K562 (cell line): ENCODE data around the gene PODNL1. TPM values are rescaled to one million over a fixed set of nuclear protein-coding genes. Genes with fewer than 3 reads are reported as not detected.

Experiments
- ATAC-seq: fragments of 200-7000 bp; cut with Tn5 transposase; 3 replicates; pipeline ENCODE4 v1.9.1; 2020; ENCODE audit warnings: moderate library complexity
- BruUV-seq: library from RNA; stranded (reverse); fragments of 400-500 nt; replicated peaks from 2 replicates; lab custom pipeline; 2021; lab: Mats Ljungman, UMichigan
- CTCF ChIA-PET: fragments of 300-600 bp; formaldehyde crosslinking; extraction: SDS; loops from one replicate; lab custom pipeline; 2021; ENCODE audit warnings: low intra/inter-chr PET ratio; lab: Yijun Ruan, JAX
- POLR2A ChIA-PET: fragments of 300-600, 350-650 bp; sonication (Branson Sonifier 250); formaldehyde crosslinking; extraction: SDS; loops from one replicate; lab custom pipeline; 2021; ENCODE audit warnings: antibody characterized with exemption, inconsistent platforms; lab: Yijun Ruan, JAX
- DNase-seq, 4 experiments: peaks; one replicate each; pipeline versions ENCODE4 v3.0.0 to v3.0.0-alpha.2; 2011 to 2018; ENCODE audit warnings: low spot score in 3 of 4, mixed read lengths in 3 of 4; ENCODE audit errors: extremely low read depth in 1 of 4
- FAIRE-seq: peaks from 2 replicates; lab custom pipeline; 2011; peaks lifted over from hg19 to GRCh38; lab: Jason Lieb, UNC
- H2AFZ ChIP-seq: 2 replicates; pipeline ENCODE4 v1.6.0; 2011; ENCODE audit warnings: low read depth, low read length, control low read depth, inconsistent platforms
- H3K27ac ChIP-seq: fragments of 200-600 bp; 3 replicates; pipeline ENCODE4 v1.8.0; 2011; ENCODE audit warnings: low read depth, mild to moderate bottlenecking, control low read depth, inconsistent platforms, low read length, moderate library complexity, mixed read lengths; ENCODE audit errors: extremely low read depth
- H3K27me3 ChIP-seq, 2 experiments: fragments of 300-600 bp in 1 of 2; 2 replicates in 1 of 2; 3 replicates in 1 of 2; pipeline versions ENCODE4 v1.6.0 to v1.8.0; 2011; ENCODE audit warnings: inconsistent platforms in 2 of 2, low read length in 2 of 2, mild to moderate bottlenecking in 1 of 2, mixed read lengths in 1 of 2, moderate library complexity in 1 of 2; ENCODE audit not compliant: control insufficient read depth in 2 of 2, insufficient read depth in 2 of 2
- H3K36me3 ChIP-seq: fragments of 300-600 bp; 3 replicates; pipeline ENCODE4 v1.8.0; 2011; ENCODE audit warnings: mild to moderate bottlenecking, low read length, inconsistent platforms; ENCODE audit not compliant: control insufficient read depth, insufficient read depth
- H3K4me1 ChIP-seq, 2 experiments: fragments of 200-600 bp in 1 of 2; replicated peaks in 1 of 2; 2 replicates in 1 of 2; 3 replicates in 1 of 2; pipeline versions ENCODE4 v1.5.1 to v1.8.0; 2011; ENCODE audit warnings: inconsistent platforms in 2 of 2, low read length in 2 of 2, mild to moderate bottlenecking in 1 of 2, mixed read lengths in 1 of 2, moderate library complexity in 1 of 2; ENCODE audit not compliant: control insufficient read depth in 2 of 2, insufficient read depth in 2 of 2
- H3K4me2 ChIP-seq: 2 replicates; pipeline ENCODE4 v1.6.1; 2011; ENCODE audit warnings: low read length, control low read depth, inconsistent platforms, mixed read lengths; ENCODE audit not compliant: insufficient read depth
- H3K4me3 ChIP-seq: fragments of 200-600 bp; sonication (generic), shearing (Covaris generic); 2 replicates; pipeline ENCODE4 v1.5.1; 2016; ENCODE audit warnings: control low read depth, inconsistent platforms
- H3K79me2 ChIP-seq: fragments of 200-600 bp; 3 replicates; pipeline ENCODE4 v1.8.0; 2011; ENCODE audit warnings: low read length, inconsistent platforms; ENCODE audit not compliant: control insufficient read depth, insufficient read depth
- H3K9ac ChIP-seq, 2 experiments: 2 replicates each; pipeline versions ENCODE4 v1.6.0 to v1.6.1; 2011; ENCODE audit warnings: low read depth in 2 of 2, low read length in 2 of 2, control low read depth in 1 of 2, inconsistent platforms in 1 of 2, mild to moderate bottlenecking in 1 of 2, mixed read lengths in 1 of 2; ENCODE audit not compliant: insufficient read depth in 1 of 2
- H3K9me1 ChIP-seq: one replicate; pipeline ENCODE4 v1.6.0; 2011; ENCODE audit warnings: inconsistent platforms, mild to moderate bottlenecking, low read length, moderate library complexity; ENCODE audit not compliant: control insufficient read depth, insufficient read depth
- H3K9me3 ChIP-seq: replicated peaks from 2 replicates; pipeline ENCODE4 v1.5.1; 2011; ENCODE audit warnings: low read depth, low read length, inconsistent platforms; ENCODE audit not compliant: control insufficient read depth, insufficient read depth
- H4K20me1 ChIP-seq: replicated peaks from 2 replicates; pipeline ENCODE4 v1.6.1; 2011; ENCODE audit warnings: low read length, inconsistent platforms, mixed read lengths; ENCODE audit not compliant: control insufficient read depth, insufficient read depth
- ATF4 ChIP-seq: fragments of 450-650 bp; formaldehyde crosslinking; IDR thresholded peaks from 2 replicates; pipeline ENCODE4 v1.4.0; 2022; ENCODE audit warnings: mild to moderate bottlenecking, moderate library complexity
- CBFB ChIP-seq: sonication (generic); formaldehyde crosslinking; IDR thresholded peaks from 2 replicates; pipeline ENCODE4 v1.4.0; 2020; ENCODE audit warnings: mild to moderate bottlenecking, missing genetic modification reagents
- CC2D1A ChIP-seq: fragments of 450-650 bp; IDR thresholded peaks from 2 replicates; pipeline ENCODE4 v1.6.1; 2017; ENCODE audit warnings: mild to moderate bottlenecking
- FIP1L1 ChIP-seq: fragments of 200-400 bp; formaldehyde crosslinking; IDR thresholded peaks from 2 replicates; pipeline ENCODE4 v1.6.1; 2018; ENCODE audit warnings: mild to moderate bottlenecking, low read depth, low read length; ENCODE audit not compliant: poor library complexity, severe bottlenecking
- HOXB6 ChIP-seq: fragments of 250-450 bp; sonication (Bioruptor Pico); IDR thresholded peaks from 2 replicates; pipeline ENCODE4 v1.5.1; 2022; ENCODE audit warnings: mild to moderate bottlenecking, borderline replicate concordance
- KDM1A ChIP-seq, 2 experiments: fragments of 450-650 bp; IDR thresholded peaks; 2 replicates each; pipeline ENCODE4 v1.6.1; 2016; ENCODE audit warnings: mild to moderate bottlenecking in 2 of 2
- NCOA4 ChIP-seq: fragments of 450-650 bp; IDR thresholded peaks from 2 replicates; pipeline ENCODE4 v1.6.1; 2018; ENCODE audit warnings: mild to moderate bottlenecking; ENCODE audit not compliant: partially characterized antibody
- RBM34 ChIP-seq: fragments of 200-400 bp; formaldehyde crosslinking; IDR thresholded peaks from 2 replicates; pipeline ENCODE4 v1.6.1; 2018; ENCODE audit warnings: low read length, borderline replicate concordance; ENCODE audit not compliant: insufficient read depth
- TOE1 ChIP-seq, 2 experiments: fragments of 450-650 bp in 1 of 2; sonication (generic) in 1 of 2; formaldehyde crosslinking in 1 of 2; IDR thresholded peaks; 2 replicates each; pipeline versions ENCODE4 v1.7.1 to v1.8.0; 2016 to 2022; ENCODE audit warnings: borderline replicate concordance in 2 of 2, mild to moderate bottlenecking in 2 of 2, antibody characterized with exemption in 1 of 2, inconsistent platforms in 1 of 2, low read depth in 1 of 2, missing genetic modification reagents in 1 of 2, moderate library complexity in 1 of 2
- XRCC4 ChIP-seq: IDR thresholded peaks from one replicate; pipeline ENCODE4 v1.6.1; 2011; ENCODE audit not compliant: insufficient read depth, insufficient read length; ENCODE audit errors: extremely low read depth
- ZNF717 ChIP-seq: fragments of 250-450 bp; sonication (Bioruptor Pico); IDR thresholded peaks from 2 replicates; pipeline ENCODE4 v1.5.0; 2021
- WGBS: fragments of 100-300 bp; shearing (Covaris generic); methylation state at CpG from one replicate; pipeline ENCODE4 v1.1.6; 2016; ENCODE audit warnings: low coverage, mixed read lengths; ENCODE audit not compliant: insufficient coverage; ENCODE audit errors: missing lambda C conversion rate; 5-methylcytosine and 5-hydroxymethylcytosine counted together
- in situ Hi-C: fragments of 300-500 bp; cut with MboI; formaldehyde crosslinking; loops from 4 replicates; pipeline ENCODE4 v1.15.0; 2018; ENCODE audit warnings: inconsistent platforms, mixed read lengths
- intact Hi-C: fragments of 100-400 bp; cut with micrococcal nuclease; formaldehyde crosslinking; loops from 2 replicates; pipeline ENCODE4 v1.14.2; 2022
- polyA plus RNA-seq, 8 experiments: library from polyadenylated mRNA; depleted of rRNA in 4 of 8; stranded (reverse) in 5 of 8; unstranded in 3 of 8; fragments of >200 nt; fragmentation: Nextera tagmentation in 2 of 8; fragmentation: Illumina TruSeq in 1 of 8; extraction: Ambion mirVana in 2 of 8; extraction: Trizol in 1 of 8; gene quantifications; 2 replicates each; pipeline versions ENCODE4 v1.2.1 to v1.2.3, GENCODE V29; 2011 to 2014; ENCODE audit warnings: inconsistent platforms in 1 of 8, missing spikeins in 1 of 8
- total RNA-seq, 7 experiments: library from RNA; depleted of rRNA in 6 of 7; stranded (reverse); fragments of >200 nt in 6 of 7; fragmentation: Illumina TruSeq in 2 of 7; extraction: Trizol in 2 of 7; gene quantifications; 2 replicates each; pipeline versions ENCODE4 v1.2.1 to v1.2.3, GENCODE V29; 2011 to 2021; ENCODE audit warnings: low replicate concordance in 1 of 7
- TF ChIP-seq, protein P1 (sequence below): fragments of 250-450 bp; sonication (Bioruptor Pico); IDR thresholded peaks from 2 replicates; pipeline ENCODE4 v1.5.0; 2021; ENCODE audit warnings: mild to moderate bottlenecking, moderate library complexity
- TF ChIP-seq, protein P2 (sequence below): fragments of 450-650 bp; IDR thresholded peaks from 2 replicates; pipeline ENCODE4 v1.6.1; 2016; ENCODE audit warnings: mild to moderate bottlenecking
- TF ChIP-seq, protein P3 (sequence below), 2 experiments: fragments of 450-650 bp; IDR thresholded peaks; 2 replicates each; pipeline ENCODE4 v1.6.1; 2016

Gene PODNL1
- total and polyA plus RNA-seq, 9 of the 15 experiments (the other 6 are each of a cell fraction or from before 2014, with no cell fraction given) = 0.18 to 0.47 (median 0.23) TPM; not detected in 3

DNA sequence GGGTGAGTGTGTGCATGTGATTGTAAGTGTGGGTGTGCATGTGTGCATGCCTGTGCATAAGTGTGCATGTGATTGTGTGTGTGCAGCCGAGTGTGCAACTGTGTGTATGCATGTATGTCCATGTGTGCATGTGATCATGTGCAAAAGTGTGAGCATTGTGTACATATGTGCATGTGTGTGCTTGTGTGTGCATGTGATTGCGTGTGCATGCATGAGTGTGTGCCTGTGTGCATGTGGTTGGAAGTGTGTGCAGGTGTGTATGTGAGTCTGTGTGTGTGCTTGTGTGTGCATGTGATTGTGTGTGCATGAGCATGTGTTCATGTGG, 3.5 kb downstream of the PODNL1 start:
- CTCF ChIA-PET = no interaction called here
- no peak overlapping the region for H3K9ac ChIP-seq
- peaks cover 0 to 59% of the 10 kb centered on the region in 2 experiments; a peak in 4 of 5 replicates for H3K4me1 ChIP-seq
- FAIRE-seq = no peak
- H3K79me2 ChIP-seq = no peaks in the 10 kb centered on the region
- no peak for DNase-seq
- in situ Hi-C loops (no loop called here), intact Hi-C loops (no loop called here)
- 0 out of 2 replicates have a peak, but pooled peaks cover 4% of the 10 kb centered on the region for H4K20me1 ChIP-seq
- H3K9me1 ChIP-seq = no peaks in the 10 kb centered on the region
- H3K27ac ChIP-seq = no peak overlapping the region
- no peak overlapping the region for H2AFZ ChIP-seq
- POLR2A ChIA-PET = no interaction called here
- no TSS peak for BruUV-seq
- peaks cover 0 to 3% of the 10 kb centered on the region in 2 experiments; a peak in 2 of 5 replicates for H3K27me3 ChIP-seq
- H3K9me3 ChIP-seq = no peaks in the 10 kb centered on the region
- no peak overlapping the region for H3K4me3 ChIP-seq
- WGBS = 3% methylated on average over 2 of the region's 2 CpGs
- H3K4me2 ChIP-seq = no peak overlapping the region
- peaks cover 10% of the 10 kb centered on the region; the same call in 1 of the 3 replicates for H3K36me3 ChIP-seq
- no peak for ATAC-seq
- no peak for TF ChIP-seq XRCC4
- no peak for TF ChIP-seq RBM34
- TF ChIP-seq KDM1A (IDR thresholded peaks at IDR 0.05) = peak in 1 of 2 experiments; percentile 72; a peak in 1 of 4 replicates
- no peak for TF ChIP-seq CBFB (CRISPR knock-in tag)
- TF ChIP-seq FIP1L1 = no peak
- no peak for TF ChIP-seq CC2D1A
- TF ChIP-seq, protein P1, sequence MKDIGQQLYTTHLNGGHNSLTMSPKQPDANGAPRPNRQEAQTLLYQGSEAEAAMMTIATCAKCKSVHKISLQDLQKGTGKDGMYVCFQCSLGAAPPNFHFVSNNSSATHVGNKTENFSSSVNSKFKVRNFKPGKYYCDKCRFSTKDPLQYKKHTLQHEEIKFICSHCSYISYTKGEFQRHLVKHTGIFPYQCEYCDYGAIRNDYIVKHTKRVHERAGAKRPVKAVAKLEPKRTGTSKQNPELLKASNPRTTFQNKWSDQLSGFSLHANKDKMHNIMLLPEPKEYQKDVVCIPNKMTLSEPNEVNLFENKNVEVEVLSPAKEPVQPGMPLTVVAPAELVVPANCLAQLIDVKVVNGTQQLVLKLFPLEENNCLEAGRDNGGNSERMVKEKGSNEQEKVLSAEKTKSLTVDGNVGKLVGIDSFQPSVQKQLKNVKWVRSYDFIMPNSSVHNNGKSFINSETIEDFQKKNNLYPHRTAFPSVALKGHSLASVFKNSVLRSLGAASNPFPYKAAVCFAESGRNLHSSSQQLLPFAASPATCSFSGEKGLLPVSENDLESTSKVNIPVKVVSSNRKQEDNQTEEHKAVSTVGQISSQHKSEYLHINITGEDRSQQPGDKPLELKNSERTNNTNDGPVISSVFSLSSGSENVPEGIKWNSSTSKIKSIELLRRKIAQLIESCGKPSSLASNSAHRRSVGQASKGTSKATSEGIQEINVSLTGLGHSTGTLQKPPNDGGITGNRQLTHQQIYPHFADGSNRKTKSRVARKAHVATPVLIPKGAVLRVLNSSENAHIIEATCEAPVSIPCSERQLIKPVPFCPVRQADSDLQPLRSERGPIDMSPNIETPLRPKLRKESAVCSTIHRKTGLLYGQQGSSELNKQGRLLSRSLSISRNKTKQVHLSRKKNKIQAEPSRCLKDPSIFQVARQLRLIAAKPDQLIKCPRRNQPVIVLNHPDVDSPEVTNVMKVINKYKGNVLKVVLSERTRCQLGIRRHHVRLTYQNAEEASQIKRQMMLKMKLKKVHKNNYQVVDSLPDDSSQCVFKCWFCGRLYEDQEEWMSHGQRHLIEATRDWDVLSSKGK (CRISPR knock-in tag) = no peak
- TF ChIP-seq HOXB6 (CRISPR knock-in tag) = no peak
- TF ChIP-seq, protein P2, sequence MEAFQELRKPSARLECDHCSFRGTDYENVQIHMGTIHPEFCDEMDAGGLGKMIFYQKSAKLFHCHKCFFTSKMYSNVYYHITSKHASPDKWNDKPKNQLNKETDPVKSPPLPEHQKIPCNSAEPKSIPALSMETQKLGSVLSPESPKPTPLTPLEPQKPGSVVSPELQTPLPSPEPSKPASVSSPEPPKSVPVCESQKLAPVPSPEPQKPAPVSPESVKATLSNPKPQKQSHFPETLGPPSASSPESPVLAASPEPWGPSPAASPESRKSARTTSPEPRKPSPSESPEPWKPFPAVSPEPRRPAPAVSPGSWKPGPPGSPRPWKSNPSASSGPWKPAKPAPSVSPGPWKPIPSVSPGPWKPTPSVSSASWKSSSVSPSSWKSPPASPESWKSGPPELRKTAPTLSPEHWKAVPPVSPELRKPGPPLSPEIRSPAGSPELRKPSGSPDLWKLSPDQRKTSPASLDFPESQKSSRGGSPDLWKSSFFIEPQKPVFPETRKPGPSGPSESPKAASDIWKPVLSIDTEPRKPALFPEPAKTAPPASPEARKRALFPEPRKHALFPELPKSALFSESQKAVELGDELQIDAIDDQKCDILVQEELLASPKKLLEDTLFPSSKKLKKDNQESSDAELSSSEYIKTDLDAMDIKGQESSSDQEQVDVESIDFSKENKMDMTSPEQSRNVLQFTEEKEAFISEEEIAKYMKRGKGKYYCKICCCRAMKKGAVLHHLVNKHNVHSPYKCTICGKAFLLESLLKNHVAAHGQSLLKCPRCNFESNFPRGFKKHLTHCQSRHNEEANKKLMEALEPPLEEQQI = no peak
- no peak for TF ChIP-seq NCOA4
- TF ChIP-seq, protein P3, sequence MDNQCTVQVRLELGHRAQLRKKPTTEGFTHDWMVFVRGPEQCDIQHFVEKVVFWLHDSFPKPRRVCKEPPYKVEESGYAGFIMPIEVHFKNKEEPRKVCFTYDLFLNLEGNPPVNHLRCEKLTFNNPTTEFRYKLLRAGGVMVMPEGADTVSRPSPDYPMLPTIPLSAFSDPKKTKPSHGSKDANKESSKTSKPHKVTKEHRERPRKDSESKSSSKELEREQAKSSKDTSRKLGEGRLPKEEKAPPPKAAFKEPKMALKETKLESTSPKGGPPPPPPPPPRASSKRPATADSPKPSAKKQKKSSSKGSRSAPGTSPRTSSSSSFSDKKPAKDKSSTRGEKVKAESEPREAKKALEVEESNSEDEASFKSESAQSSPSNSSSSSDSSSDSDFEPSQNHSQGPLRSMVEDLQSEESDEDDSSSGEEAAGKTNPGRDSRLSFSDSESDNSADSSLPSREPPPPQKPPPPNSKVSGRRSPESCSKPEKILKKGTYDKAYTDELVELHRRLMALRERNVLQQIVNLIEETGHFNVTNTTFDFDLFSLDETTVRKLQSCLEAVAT (IDR thresholded peaks at IDR 0.05) = no peak
- TF ChIP-seq ATF4 (CRISPR knock-in tag) = no peak
- no peak for TF ChIP-seq TOE1 (IDR thresholded peaks at IDR 0.05; ENCODE audit: borderline replicate concordance)
- TF ChIP-seq TOE1 (CRISPR knock-in tag; IDR thresholded peaks at IDR 0.05; ENCODE audit: borderline replicate concordance, low read depth) = no peak
- TF ChIP-seq ZNF717 = no peak
